Stimulated activated CD8-positive, alpha-beta memory T cell treated with anti-CD3 and anti-CD28 coated beads, Interleukin-2, amount 100 ng/mL, for 1 hour (primary cell): ENCODE measurements around the gene CIAO3.

Experiments
- DNase-seq, 2 donors: peaks; one replicate each; pipeline ENCODE4 v3.0.0-alpha.2; 2020; ENCODE audit warnings: low read depth in 2 of 2

The CIAO3 gene

GRCh38 chr16:711548-712320 lies 29.1 kb downstream of the CIAO3 start:
- DNase-seq, result peak; percentile 60 to 67

GRCh38 chr16:711084-711483 lies 29.7 kb downstream of the CIAO3 start:
- DNase-seq, result no peak

- DNase-seq, result no peak
These were observed 30.2 kb downstream of the CIAO3 start for GRCh38 chr16:710500-711075.

- no peak for DNase-seq
These were observed 31.0 kb downstream of the CIAO3 start for GRCh38 chr16:709566-710499.

- DNase-seq, result no peak
These were observed 31.8 kb downstream of the CIAO3 start for GRCh38 chr16:708959-709358.

- no peak for DNase-seq
These were observed 32.8 kb downstream of the CIAO3 start for GRCh38 chr16:708019-708418.

GRCh38 chr16:707062-707538 lies 33.7 kb downstream of the CIAO3 start:
- DNase-seq, result no peak

- no peak for DNase-seq
These were observed 34.4 kb downstream of the CIAO3 start for GRCh38 chr16:706189-707061.

GRCh38 chr16:705431-706188 lies 35.2 kb downstream of the CIAO3 start, which contains the start of gene FBXL16:
TSS of gene FBXL16 (minus strand) at chr16:705801. CDS start at chr16:697405, 8,396 bp downstream.
- DNase-seq, result no peak

- DNase-seq, result no peak
These were observed 36.0 kb downstream of the CIAO3 start for GRCh38 chr16:704552-705380.

- DNase-seq, result no peak
These were observed 36.8 kb downstream of the CIAO3 start for GRCh38 chr16:704047-704446.

GRCh38 chr16:703406-703805 lies 37.4 kb downstream of the CIAO3 start:
- DNase-seq, result no peak

- no peak for DNase-seq
These were observed 38.5 kb downstream of the CIAO3 start for GRCh38 chr16:702341-702740.

- no peak for DNase-seq
These were observed 39.9 kb downstream of the CIAO3 start for GRCh38 chr16:700684-701584.

- DNase-seq, result no peak
These were observed 41.7 kb downstream of the CIAO3 start for GRCh38 chr16:698911-699671.

GRCh38 chr16:695355-696089 lies 45.3 kb downstream of the CIAO3 start:
- DNase-seq, result peak; percentile 29 to 42

GRCh38 chr16:694863-695354 lies 45.9 kb downstream of the CIAO3 start:
- no peak for DNase-seq
